Caco-2 (cell line): ENCODE results near the gene ADAMTS13. TPM values are rescaled to one million over a fixed set of nuclear protein-coding genes. Genes with fewer than 3 reads are reported as not detected.

Experiments
- BruUV-seq: library from RNA; stranded (reverse); fragments of 400-500 nt; replicated peaks from 2 replicates; lab custom pipeline; 2021; lab: Mats Ljungman, UMichigan
- CTCF ChIA-PET: fragments of 300-600 bp; sonication (Branson Sonifier 250); formaldehyde crosslinking; loops from one replicate; lab custom pipeline; 2022; ENCODE audit warnings: antibody characterized with exemption; lab: Charles Lee
- POLR2A ChIA-PET: fragments of 300-600 bp; sonication (Branson Sonifier 250); formaldehyde crosslinking; loops from one replicate; lab custom pipeline; 2022; ENCODE audit warnings: antibody characterized with exemption; lab: Charles Lee
- DNase-seq, 2 experiments: peaks; one replicate each; pipeline versions ENCODE4 v3.0.0 to v3.0.0-alpha.2; 2020 to 2022
- H3K27me3 ChIP-seq: replicated peaks from 2 replicates; pipeline ENCODE4 v1.6.0; 2011; ENCODE audit warnings: low read length; ENCODE audit not compliant: control insufficient read depth, insufficient read depth
- H3K36me3 ChIP-seq: 2 replicates; pipeline ENCODE4 v1.5.1; 2011; ENCODE audit warnings: low read length; ENCODE audit not compliant: control insufficient read depth, insufficient read depth
- H3K4me1 ChIP-seq: fragments of 250-450 bp; sonication (Bioruptor Pico); 2 replicates; pipeline ENCODE4 v1.5.1; 2020; ENCODE audit warnings: mild to moderate bottlenecking
- H3K4me3 ChIP-seq: 2 replicates; pipeline ENCODE4 v1.5.1; 2011; ENCODE audit warnings: low read depth, mild to moderate bottlenecking, control low read depth, low read length
- H3K9me3 ChIP-seq: fragments of 250-450 bp; sonication (Bioruptor Pico); 2 replicates; pipeline ENCODE4 v1.5.1; 2020; ENCODE audit warnings: mild to moderate bottlenecking, moderate library complexity
- H3K27ac Mint-ChIP-seq: one replicate; pipeline ENCODE4 v1.8.0; 2022; ENCODE audit warnings: mixed read lengths; ENCODE audit not compliant: unreplicated experiment
- H3K27me3 Mint-ChIP-seq: one replicate; pipeline ENCODE4 v1.8.0; 2022; ENCODE audit warnings: mixed read lengths; ENCODE audit not compliant: insufficient read depth, unreplicated experiment
- H3K36me3 Mint-ChIP-seq: one replicate; pipeline ENCODE4 v1.8.0; 2022; ENCODE audit warnings: mild to moderate bottlenecking, mixed read lengths; ENCODE audit not compliant: insufficient read depth, unreplicated experiment
- H3K4me1 Mint-ChIP-seq: one replicate; pipeline ENCODE4 v1.8.0; 2022; ENCODE audit warnings: low read depth, mixed read lengths; ENCODE audit not compliant: unreplicated experiment
- H3K4me3 Mint-ChIP-seq: one replicate; pipeline ENCODE4 v1.8.0; 2022; ENCODE audit warnings: mild to moderate bottlenecking, moderate library complexity, mixed read lengths; ENCODE audit not compliant: unreplicated experiment
- H3K9me3 Mint-ChIP-seq: one replicate; pipeline ENCODE4 v1.8.0; 2022; ENCODE audit warnings: mixed read lengths; ENCODE audit not compliant: unreplicated experiment
- intact Hi-C: fragments of 100-400 bp; cut with micrococcal nuclease; formaldehyde crosslinking; loops from one replicate; pipeline ENCODE4 v1.10.0; 2022; ENCODE audit not compliant: unreplicated experiment
- total RNA-seq: library from RNA; stranded (reverse); gene quantifications from 2 replicates; pipeline ENCODE4 v1.2.3, GENCODE V29; 2022
- TF ChIP-seq, protein P1 (sequence below), 2 experiments: fragments of 200-600 bp in 1 of 2; IDR thresholded peaks; 1 replicate in 1 of 2; 2 replicates in 1 of 2; pipeline versions ENCODE4 v1.5.1 to v1.8.0; 2011 to 2022; ENCODE audit warnings: antibody characterized with exemption in 1 of 2, control low read depth in 1 of 2, inconsistent platforms in 1 of 2, low read depth in 1 of 2, low read length in 1 of 2, mild to moderate bottlenecking in 1 of 2, moderate library complexity in 1 of 2; ENCODE audit not compliant: insufficient read depth in 1 of 2, severe bottlenecking in 1 of 2, unreplicated experiment in 1 of 2

The ADAMTS13 gene
- total RNA-seq, 1 experiment from 2014 or later, result 6.2 TPM

DNA sequence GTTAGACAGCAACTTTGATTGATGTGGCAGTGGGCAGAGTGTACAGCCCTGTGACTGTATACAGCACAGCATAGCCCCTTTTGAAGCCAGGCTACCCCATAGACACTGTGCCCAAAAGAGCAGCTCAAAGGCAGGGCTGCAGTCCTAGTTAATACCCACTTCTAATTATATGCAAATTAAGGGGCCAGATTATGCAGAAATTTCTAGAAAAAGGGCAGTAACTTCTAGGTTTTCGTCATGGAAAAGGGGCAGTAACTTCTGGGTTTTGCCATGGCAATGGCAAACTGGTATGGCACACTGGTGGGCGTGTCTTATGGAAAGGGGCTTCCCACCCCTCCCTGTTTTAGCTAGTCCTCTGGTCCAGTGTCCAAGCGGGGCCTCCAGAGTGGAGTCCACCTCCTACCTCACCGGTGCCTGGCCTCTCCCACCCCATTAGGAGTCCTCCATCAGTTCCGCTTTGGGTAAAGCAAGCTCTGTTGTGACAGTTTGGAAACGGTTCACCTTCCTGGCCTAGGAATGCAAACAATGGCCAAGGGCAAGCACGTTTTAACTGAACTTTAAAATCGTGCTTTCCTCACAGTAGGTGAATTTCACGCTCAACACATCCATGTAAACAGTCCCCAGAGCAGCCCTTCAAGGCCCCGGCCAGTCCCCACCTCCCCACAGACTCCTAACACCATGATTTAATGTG lies 5.6 kb downstream of the ADAMTS13 start:
- BruUV-seq, result no TSS peak
- ChIA-PET POLR2A (interaction anchor here (1.1 kb wide), 1 partner anchor 32 kb away, joined by 4 read pairs; the partner anchor contains the start of gene CACFD1), CTCF (no interaction called here)
- Histone ChIP-seq H3K36me3 (no peaks in the 10 kb centered on the region), H3K4me3 (peak overlapping the region; percentile 42), H3K9me3 (no peaks in the 10 kb centered on the region), H3K4me1 (peaks cover 7% of the 10 kb centered on the region; the same call in 1 of the 2 replicates), H3K27me3 (no peaks in the 10 kb centered on the region)
- DNase-seq, result no peak
- peak overlapping the region; percentile 58 for H3K4me3 Mint-ChIP-seq
- TF ChIP-seq, protein P1, sequence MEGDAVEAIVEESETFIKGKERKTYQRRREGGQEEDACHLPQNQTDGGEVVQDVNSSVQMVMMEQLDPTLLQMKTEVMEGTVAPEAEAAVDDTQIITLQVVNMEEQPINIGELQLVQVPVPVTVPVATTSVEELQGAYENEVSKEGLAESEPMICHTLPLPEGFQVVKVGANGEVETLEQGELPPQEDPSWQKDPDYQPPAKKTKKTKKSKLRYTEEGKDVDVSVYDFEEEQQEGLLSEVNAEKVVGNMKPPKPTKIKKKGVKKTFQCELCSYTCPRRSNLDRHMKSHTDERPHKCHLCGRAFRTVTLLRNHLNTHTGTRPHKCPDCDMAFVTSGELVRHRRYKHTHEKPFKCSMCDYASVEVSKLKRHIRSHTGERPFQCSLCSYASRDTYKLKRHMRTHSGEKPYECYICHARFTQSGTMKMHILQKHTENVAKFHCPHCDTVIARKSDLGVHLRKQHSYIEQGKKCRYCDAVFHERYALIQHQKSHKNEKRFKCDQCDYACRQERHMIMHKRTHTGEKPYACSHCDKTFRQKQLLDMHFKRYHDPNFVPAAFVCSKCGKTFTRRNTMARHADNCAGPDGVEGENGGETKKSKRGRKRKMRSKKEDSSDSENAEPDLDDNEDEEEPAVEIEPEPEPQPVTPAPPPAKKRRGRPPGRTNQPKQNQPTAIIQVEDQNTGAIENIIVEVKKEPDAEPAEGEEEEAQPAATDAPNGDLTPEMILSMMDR (IDR thresholded peaks at IDR 0.05; ENCODE audit: insufficient read depth in 1 of 2, low read depth in 1 of 2, low read length in 1 of 2, severe bottlenecking in 1 of 2, unreplicated experiment in 1 of 2), result no peak
- no peaks in the 10 kb centered on the region for H3K9me3 Mint-ChIP-seq
- no peak overlapping the region for H3K27ac Mint-ChIP-seq
- intact Hi-C loops, result no loop called here
- no peaks in the 10 kb centered on the region for H3K36me3 Mint-ChIP-seq
- no peaks in the 10 kb centered on the region for H3K4me1 Mint-ChIP-seq
- no peaks in the 10 kb centered on the region for H3K27me3 Mint-ChIP-seq

DNA sequence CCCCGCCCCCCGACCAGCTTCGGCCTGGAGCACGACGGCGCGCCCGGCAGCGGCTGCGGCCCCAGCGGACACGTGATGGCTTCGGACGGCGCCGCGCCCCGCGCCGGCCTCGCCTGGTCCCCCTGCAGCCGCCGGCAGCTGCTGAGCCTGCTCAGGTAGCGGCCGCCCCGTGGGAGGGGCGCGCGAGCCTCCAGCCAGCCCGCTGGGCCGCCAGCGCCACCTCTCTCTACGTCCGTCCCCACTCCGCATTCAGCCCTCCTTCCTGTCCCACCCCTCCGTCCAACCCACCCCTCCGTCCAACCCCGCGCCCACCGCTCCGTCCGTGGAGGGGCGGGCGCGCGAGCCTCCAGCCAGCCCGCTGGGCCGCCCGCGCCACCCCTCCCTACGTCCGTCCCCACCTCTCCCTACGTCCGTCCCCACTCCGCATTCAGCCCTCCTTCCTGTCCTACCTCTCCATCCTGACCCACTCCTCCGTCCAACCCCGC lies 6.5 kb downstream of the ADAMTS13 start:
- ChIA-PET CTCF (no interaction called here), POLR2A (interaction anchor here (1.1 kb wide), 1 partner anchor 31 kb away, joined by 4 read pairs; the partner anchor contains the start of gene CACFD1)
- peak overlapping the region; percentile 42 for H3K4me3 ChIP-seq
- Mint-ChIP-seq H3K4me1 (no peaks in the 10 kb centered on the region), H3K4me3 (peak overlapping the region; percentile 58), H3K27me3 (no peaks in the 10 kb centered on the region), H3K9me3 (no peaks in the 10 kb centered on the region), H3K27ac (no peak overlapping the region), H3K36me3 (no peaks in the 10 kb centered on the region)
- peaks cover 7% of the 10 kb centered on the region; the same call in 1 of the 2 replicates for H3K4me1 ChIP-seq
- H3K9me3 ChIP-seq, result no peaks in the 10 kb centered on the region
- intact Hi-C loops, result no loop called here
- peak; percentile 68 to 77 for DNase-seq
- no peaks in the 10 kb centered on the region for H3K36me3 ChIP-seq
- TF ChIP-seq, protein P1 (IDR thresholded peaks at IDR 0.05; ENCODE audit: insufficient read depth in 1 of 2, low read depth in 1 of 2, low read length in 1 of 2, severe bottlenecking in 1 of 2, unreplicated experiment in 1 of 2), result peak in 1 of 2 experiments; percentile 20
- BruUV-seq, result no TSS peak
- H3K27me3 ChIP-seq, result no peaks in the 10 kb centered on the region

DNA sequence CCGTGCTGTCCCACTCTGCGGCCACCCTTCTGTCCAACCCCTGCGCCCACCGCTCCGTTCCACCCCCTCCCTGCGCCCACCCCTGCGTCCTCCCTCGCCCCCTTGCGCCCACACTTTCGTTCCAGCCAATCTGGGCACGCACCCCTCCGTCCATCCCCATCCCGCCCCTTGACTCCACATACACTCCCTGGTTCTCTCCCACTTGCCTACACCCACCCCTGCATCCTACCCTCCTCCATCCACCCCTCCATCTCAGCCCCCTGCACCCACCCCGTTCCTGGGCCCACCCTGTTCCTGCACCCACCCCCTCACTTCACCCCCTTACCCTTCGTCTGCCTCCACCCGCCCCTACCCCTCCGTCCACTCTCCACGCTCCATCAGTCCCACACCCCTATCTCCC lies 7.0 kb downstream of the ADAMTS13 start:
- H3K9me3 ChIP-seq, result no peaks in the 10 kb centered on the region
- DNase-seq, result no peak
- intact Hi-C loops, result no loop called here
- Mint-ChIP-seq H3K9me3 (no peaks in the 10 kb centered on the region), H3K4me1 (no peaks in the 10 kb centered on the region), H3K27ac (no peak overlapping the region), H3K36me3 (no peaks in the 10 kb centered on the region), H3K27me3 (no peaks in the 10 kb centered on the region), H3K4me3 (peak overlapping the region; percentile 63)
- H3K36me3 ChIP-seq, result no peaks in the 10 kb centered on the region
- H3K4me1 ChIP-seq, result peaks cover 7% of the 10 kb centered on the region; the same call in 1 of the 2 replicates
- H3K27me3 ChIP-seq, result no peaks in the 10 kb centered on the region
- ChIA-PET POLR2A (interaction anchor here (1.1 kb wide), 1 partner anchor 30 kb away, joined by 4 read pairs; the partner anchor contains the start of gene CACFD1), CTCF (no interaction called here)
- TF ChIP-seq, protein P1 (IDR thresholded peaks at IDR 0.05; ENCODE audit: insufficient read depth in 1 of 2, low read depth in 1 of 2, low read length in 1 of 2, severe bottlenecking in 1 of 2, unreplicated experiment in 1 of 2), result no peak
- H3K4me3 ChIP-seq, result no peak overlapping the region
- BruUV-seq, result no TSS peak
